Measurements from ENCODE around the gene CCDC47. TPM values are rescaled to one million over a fixed set of nuclear protein-coding genes. Genes with fewer than 3 reads are reported as not detected.
A peak's percentile ranks its signal among the peaks of the same experiment; 100 is the strongest.
"Not testable (repeated sequence)": the region's sequence is repeated elsewhere in the genome, so short reads cannot be mapped to it uniquely, and the experiment has no call there.

The CCDC47 gene, protein sequence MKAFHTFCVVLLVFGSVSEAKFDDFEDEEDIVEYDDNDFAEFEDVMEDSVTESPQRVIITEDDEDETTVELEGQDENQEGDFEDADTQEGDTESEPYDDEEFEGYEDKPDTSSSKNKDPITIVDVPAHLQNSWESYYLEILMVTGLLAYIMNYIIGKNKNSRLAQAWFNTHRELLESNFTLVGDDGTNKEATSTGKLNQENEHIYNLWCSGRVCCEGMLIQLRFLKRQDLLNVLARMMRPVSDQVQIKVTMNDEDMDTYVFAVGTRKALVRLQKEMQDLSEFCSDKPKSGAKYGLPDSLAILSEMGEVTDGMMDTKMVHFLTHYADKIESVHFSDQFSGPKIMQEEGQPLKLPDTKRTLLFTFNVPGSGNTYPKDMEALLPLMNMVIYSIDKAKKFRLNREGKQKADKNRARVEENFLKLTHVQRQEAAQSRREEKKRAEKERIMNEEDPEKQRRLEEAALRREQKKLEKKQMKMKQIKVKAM
- 110 TPM for polyA plus RNA-seq (ENCODE audit: insufficient read length)
- long read RNA-seq, donor 1, transcript CCDC47-201 (13 exons, 3,466 nt), result major isoform, 25 of 40 reads
- long read RNA-seq, donor 1, partial matches to known transcripts, result 8 of 40 reads
- long read RNA-seq, donor 1, other reads (novel, unspliced or antisense), result 0 of 40 reads
- long read RNA-seq, donor 2, transcript CCDC47-201 (13 exons, 3,466 nt), result major isoform, 12 of 230 reads
- long read RNA-seq, donor 2, partial matches to known transcripts, result 207 of 230 reads
- long read RNA-seq, donor 2, other reads (novel, unspliced or antisense), result 9 of 230 reads
- long read RNA-seq, donor 3, transcript CCDC47-201 (13 exons, 3,466 nt), result major isoform, 20 of 48 reads
- long read RNA-seq, donor 3, partial matches to known transcripts, result 24 of 48 reads
- long read RNA-seq, donor 3, other reads (novel, unspliced or antisense), result 0 of 48 reads
- long read RNA-seq, donor 4, result 0 reads
- long read RNA-seq, donor 5, transcript CCDC47-201 (13 exons, 3,466 nt), result major isoform, 25 of 31 reads
- long read RNA-seq, donor 5, partial matches to known transcripts, result 0 of 31 reads
- long read RNA-seq, donor 5, other reads (novel, unspliced or antisense), result 0 of 31 reads
- long read RNA-seq, donor 6, transcript CCDC47-201 (13 exons, 3,466 nt), result major isoform, 17 of 29 reads
- long read RNA-seq, donor 6, partial matches to known transcripts, result 6 of 29 reads
- long read RNA-seq, donor 6, other reads (novel, unspliced or antisense), result 0 of 29 reads
- long read RNA-seq, donor 7, transcript CCDC47-201 (13 exons, 3,466 nt), result major isoform, 26 of 61 reads
- long read RNA-seq, donor 7, partial matches to known transcripts, result 28 of 61 reads
- long read RNA-seq, donor 7, other reads (novel, unspliced or antisense), result 0 of 61 reads
- long read RNA-seq, donor 8, transcript CCDC47-201 (13 exons, 3,466 nt), result major isoform, 10 of 14 reads
- long read RNA-seq, donor 8, partial matches to known transcripts, result 0 of 14 reads
- long read RNA-seq, donor 8, other reads (novel, unspliced or antisense), result 0 of 14 reads

GRCh38 chr17:63773272-63774140 is at the start of gene CCDC47:
Gene CCDC47 (minus strand): TSS chr17:63773597. CDS start chr17:63766175, 7,422 bp downstream.
- peak; percentile 99 for DNase-seq

DNA sequence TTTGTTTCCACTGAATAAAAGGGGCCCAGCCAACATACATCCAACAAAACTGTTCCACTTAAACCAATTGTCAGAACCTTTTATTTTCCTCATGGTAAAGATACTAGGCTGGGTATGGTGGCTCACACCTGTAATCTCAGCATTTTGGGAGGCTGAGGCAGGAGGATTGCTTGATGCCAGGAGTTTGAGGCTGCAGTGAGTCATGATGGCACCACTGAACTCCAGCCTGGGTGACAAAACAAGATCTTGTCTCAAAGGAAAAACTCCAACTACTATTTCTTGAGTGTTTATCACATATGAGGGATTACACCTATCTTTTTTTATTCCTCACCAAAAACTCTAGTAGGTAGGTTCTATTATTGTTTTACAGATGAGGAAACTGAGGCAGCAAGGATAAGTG is 49.1 kb upstream of the CCDC47 start:
- DNase-seq, result no peak

DNA sequence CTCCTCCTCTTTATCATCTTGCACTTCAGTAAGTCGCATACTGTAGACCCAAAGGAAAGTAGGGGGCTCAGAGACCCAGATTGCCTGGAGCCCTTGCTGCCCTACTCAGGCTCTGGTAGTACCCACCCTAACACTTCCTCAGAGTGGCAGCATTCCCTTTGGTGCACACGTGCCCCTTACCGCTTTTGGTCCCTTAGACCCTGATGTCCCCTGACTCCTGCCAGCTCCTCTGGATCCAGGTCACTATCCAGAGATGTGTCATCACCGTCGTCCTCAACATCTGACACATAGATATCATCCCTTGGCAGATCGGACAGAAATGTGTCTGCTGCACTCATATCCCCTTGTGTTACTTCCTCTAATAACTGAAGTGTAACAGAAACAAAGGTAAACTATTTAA is 48.4 kb upstream of the CCDC47 start:
- DNase-seq, result no peak

GRCh38 chr17:63820963-63821561 is 47.7 kb upstream of the CCDC47 start:
- no peak for DNase-seq

GRCh38 chr17:63819585-63820537 is 46.5 kb upstream of the CCDC47 start:
- no peak for DNase-seq

DNA sequence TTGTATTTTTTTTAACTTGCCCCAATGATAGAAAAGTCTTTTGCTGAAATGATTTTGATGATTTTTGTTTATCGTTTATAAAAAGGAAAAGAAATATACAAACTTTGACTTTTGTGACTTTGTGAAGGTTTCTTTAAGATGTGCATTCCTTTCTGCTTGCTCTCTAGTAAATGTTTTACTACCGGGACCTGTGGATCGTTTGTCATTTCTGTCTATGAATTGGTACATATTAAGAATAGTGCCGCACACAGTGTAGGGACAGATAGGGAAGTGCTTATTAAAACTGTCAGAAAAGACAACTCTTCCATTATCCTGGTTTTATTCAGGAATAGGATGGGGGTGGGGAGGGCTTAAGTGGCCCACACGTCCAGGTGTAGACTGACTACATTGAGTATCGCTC is 45.7 kb upstream of the CCDC47 start:
- DNase-seq, result no peak

DNA sequence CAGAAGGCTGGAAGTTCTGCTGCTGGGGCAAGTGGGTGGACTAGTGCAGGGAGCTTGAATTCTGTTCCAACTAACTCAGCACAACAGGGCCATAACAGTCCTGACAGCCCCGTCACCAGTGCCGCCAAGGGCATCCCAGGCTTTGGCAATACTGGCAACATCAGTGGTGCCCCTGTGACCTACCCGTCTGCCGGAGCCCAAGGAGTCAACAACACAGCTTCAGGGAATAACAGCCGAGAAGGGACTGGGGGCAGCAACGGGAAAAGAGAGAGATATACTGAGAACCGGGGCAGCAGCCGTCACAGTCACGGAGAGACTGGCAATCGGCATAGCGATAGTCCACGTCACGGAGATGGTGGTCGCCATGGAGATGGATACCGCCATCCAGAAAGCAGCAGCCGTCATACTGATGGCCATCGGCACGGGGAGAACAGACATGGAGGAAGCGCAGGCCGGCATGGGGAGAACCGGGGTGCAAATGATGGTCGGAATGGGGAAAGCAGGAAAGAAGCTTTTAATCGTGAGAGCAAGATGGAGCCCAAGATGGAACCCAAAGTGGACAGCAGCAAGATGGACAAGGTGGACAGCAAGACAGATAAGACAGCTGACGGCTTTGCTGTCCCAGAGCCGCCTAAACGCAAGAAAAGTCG is 44.5 kb upstream of the CCDC47 start:
- DNase-seq, result no peak

GRCh38 chr17:63816669-63817068 is 43.3 kb upstream of the CCDC47 start:
- DNase-seq, result no peak

DNA sequence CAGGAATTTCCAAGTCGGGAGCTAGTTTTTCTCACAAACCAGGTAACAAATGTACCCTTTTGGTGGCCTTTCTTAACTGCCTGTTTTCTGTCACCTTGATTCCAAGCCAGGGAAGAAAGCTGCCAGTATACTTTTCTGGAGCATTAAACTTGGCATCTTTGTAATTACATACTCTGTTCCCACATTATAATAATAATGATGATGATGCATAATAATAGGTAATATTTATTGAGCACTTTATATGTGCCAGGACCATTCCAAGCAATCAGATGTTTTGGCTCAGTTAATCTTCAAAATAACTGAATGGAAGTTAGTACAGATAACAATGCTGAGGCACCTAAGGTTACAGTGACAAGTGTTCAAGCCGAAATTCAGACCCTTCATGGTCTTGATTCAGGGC is 42.7 kb upstream of the CCDC47 start:
- no peak for DNase-seq

DNA sequence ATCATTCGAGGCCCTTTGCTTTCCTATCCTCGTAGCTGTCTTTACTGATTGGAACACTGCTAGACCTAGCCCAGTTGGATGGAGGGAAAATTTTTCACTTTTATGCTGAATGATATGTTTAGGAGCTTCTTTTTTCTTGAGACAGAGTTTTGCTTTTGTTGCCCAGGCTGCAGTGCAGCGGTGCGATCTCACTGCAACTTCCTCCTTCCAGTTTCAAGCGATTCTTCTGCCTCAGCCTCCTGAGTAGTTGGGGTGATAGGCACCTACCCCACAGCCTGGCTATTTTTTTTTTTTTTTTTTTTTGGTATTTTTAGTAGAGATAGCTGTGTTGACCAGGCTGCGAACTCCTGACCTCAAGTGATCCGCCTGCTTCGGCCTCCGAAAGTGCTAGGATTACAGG is 36.6 kb upstream of the CCDC47 start:
- DNase-seq, result no peak

- no peak for DNase-seq
Observed at GRCh38 chr17:63805591-63805990, 32.2 kb upstream of the CCDC47 start.

DNA sequence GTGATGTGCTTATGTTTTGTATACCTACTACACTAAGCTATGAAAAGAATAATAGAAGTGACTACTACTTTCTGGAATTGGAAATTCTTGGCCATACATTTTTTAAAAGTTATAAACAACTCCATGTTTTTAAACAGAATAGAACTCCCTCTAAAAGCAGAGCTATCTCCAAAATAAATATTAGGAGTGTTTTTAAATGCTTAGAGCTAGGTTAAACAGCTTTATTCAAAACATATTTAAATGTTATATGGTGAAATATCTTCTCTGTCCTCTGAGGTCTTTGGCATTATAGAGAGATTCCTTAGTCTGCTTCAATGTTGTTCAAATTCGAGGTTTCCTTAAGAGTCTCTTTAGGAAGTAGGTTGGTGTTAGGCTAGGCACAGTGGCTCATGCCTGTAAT is 30.9 kb upstream of the CCDC47 start:
- no peak for DNase-seq

- DNase-seq, result no peak
Observed at GRCh38 chr17:63800783-63801182, 27.4 kb upstream of the CCDC47 start.

GRCh38 chr17:63798572-63799106 is 25.2 kb upstream of the CCDC47 start:
- no peak for DNase-seq

GRCh38 chr17:63796375-63796774 is 23.0 kb upstream of the CCDC47 start:
- DNase-seq, result not testable (repeated sequence)

DNA sequence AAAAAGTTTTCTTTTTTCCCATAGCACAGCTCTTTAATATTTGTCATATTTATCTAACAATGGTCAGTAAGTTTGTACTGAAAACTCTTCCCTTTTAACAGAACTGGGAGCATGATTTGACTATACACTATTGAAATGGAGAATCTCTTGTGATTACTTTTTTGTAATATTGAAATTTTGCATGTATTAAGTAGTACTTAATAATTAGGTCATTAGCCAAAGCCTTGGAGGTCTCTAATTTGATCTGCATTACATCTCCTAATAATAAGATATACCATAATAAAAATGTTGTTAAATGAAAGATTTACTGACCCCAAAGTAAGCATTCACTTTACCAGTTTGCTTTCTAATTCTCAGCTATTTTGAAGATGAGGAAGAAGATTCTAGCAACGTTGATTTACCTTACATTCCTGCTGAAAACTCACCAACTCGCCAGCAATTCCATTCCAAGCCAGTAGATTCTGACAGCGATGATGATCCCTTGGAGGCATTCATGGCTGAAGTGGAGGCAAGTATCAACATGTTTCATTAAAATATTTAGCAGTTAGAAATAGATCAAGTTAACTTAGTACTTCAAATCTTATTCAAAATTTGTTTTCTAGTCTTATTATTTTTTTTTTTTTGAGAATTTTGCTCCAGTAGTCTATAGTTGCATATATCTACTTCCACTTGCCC is 18.8 kb upstream of the CCDC47 start:
- DNase-seq, result no peak

- no peak for DNase-seq
Observed at GRCh38 chr17:63790057-63790456, 16.7 kb upstream of the CCDC47 start.
